ENCODE data around the gene ZBTB7A.

DNA sequence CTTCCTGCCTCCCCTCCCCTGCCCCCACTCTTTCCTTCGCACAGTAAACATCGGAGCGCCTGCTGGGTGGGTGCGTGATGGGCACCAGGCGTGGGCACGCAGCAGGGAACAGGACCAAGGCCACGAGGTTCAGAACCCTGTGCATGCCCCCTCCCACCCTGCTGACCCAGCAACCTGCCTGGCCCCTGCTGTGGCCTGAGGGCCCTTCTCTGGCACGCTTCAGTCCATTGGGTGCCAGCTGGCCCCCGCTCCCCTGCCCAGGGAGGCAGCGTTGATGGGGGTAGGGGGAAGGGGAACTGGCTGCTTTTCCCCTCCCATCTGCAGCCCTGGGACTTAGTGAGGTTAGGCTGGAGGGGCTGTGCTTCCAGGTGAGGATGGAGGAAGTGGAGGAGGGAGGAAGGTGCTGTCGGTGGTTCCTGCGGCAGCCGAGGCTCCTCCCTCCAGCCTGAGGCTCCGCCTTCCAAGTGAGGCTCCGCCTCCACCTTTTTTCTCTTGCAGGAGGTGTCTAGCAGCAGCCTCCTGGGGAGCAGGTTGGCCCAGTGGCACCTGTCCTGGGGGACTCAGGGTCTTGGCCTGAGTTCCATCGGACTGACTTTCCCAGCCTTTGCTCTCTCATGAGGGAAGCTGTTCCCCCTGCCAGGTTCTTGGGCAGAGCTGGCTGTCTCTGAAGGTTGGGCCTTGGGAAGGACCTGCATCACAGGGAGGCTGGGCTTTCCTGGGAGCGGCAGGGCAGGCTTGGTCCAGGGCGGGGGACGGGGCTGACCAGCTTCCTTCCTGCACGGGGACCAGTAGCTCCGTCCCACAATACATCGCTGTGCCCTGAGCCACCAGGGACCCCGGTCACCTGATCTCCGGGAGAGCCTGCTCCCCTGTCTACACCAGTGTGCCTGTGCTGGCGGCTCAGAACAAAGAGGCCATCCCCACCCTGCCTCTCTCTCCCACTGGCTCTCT is 51.9 kb downstream of the ZBTB7A start:
- no peak for TF ChIP-seq RAD21 (IDR thresholded peaks at IDR 0.05; ENCODE audit: low read depth)
- no peak for TF ChIP-seq TEAD4 (IDR thresholded peaks at IDR 0.05)
- no peak for TF ChIP-seq NFIC (IDR thresholded peaks at IDR 0.05)
- no peak for TF ChIP-seq EP300 (IDR thresholded peaks at IDR 0.05; ENCODE audit: borderline replicate concordance)
- TF ChIP-seq CREB1 (IDR thresholded peaks at IDR 0.05; ENCODE audit: low read depth): no peak
- no peak for TF ChIP-seq TCF12 (IDR thresholded peaks at IDR 0.05; ENCODE audit: low read depth)
- no peak for TF ChIP-seq EGR1 (IDR thresholded peaks at IDR 0.05)
- TF ChIP-seq, protein P1, sequence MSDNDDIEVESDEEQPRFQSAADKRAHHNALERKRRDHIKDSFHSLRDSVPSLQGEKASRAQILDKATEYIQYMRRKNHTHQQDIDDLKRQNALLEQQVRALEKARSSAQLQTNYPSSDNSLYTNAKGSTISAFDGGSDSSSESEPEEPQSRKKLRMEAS (IDR thresholded peaks at IDR 0.05): no peak
- TF ChIP-seq CEBPB (IDR thresholded peaks at IDR 0.05): no peak
- no peak for TF ChIP-seq FOXM1 (IDR thresholded peaks at IDR 0.05; ENCODE audit: borderline replicate concordance, low read depth)
